ENCODE data around the gene JPH2.

The JPH2 gene

DNA sequence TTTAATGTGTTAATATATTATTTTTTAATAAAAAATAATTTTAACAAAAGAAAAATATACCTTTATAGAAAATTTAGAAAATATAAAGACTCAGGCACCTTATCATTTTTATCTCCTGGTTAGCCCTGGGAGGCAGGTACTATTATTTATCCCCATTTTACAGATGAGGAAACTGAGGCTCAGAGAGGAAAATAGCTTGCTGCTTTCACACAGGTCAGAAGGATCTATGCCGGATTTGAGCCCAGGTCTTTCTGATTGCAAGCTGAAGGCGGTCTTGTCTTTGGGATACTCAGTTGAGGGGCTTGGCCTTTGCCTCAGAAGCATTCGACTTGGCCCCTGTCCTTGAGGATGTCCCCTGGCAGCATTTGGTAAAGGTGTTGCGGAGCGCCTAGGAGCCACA lies 35.0 kb upstream of the JPH2 start:
- no peak overlapping the region for H3K9ac ChIP-seq (ENCODE audit: low read length)
- H3K9me3 ChIP-seq (ENCODE audit: control insufficient read depth, low read length), result no peaks in the 10 kb centered on the region
- H3K4me1 ChIP-seq (ENCODE audit: control insufficient read depth, insufficient read depth, low read length), result peaks cover 6% of the 10 kb centered on the region
- H3K4me3 ChIP-seq (ENCODE audit: low read length), result no peak overlapping the region
- H3K36me3 ChIP-seq (ENCODE audit: control insufficient read depth, insufficient read depth, low read length), result no peaks in the 10 kb centered on the region
- no peaks in the 10 kb centered on the region for H3K27me3 ChIP-seq (ENCODE audit: control insufficient read depth, insufficient read depth, low read length)

DNA sequence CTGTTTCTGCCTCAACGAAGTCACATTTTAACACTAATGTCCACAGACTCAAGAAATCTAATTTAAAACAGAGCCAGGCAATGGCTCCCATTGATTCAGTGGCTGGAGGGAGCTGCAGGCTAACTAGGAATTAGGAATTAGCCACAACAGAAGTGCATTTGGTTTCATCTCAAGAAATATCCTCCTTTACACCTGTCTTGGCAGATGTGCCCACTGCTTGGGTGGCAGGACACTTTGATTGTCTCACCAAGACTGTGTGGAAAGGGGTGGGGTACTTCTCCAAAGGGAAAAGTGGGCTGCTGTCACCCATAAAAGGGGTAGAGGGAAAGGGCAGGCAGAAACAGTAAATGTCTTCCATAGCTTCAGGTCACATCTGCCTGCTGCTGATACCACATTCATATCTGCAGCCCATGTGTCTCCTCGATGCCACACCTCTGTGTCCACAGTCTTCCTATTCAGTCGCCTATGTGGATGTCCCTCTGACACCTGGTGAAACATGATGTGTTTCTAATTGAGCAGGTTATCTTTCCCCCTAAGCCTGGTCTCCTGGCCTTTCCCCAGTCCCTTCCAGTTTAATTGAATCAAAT lies 34.5 kb upstream of the JPH2 start:
- H3K9me3 ChIP-seq (ENCODE audit: control insufficient read depth, low read length), result no peaks in the 10 kb centered on the region
- H3K9ac ChIP-seq (ENCODE audit: low read length), result no peak overlapping the region
- peaks cover 6% of the 10 kb centered on the region for H3K4me1 ChIP-seq (ENCODE audit: control insufficient read depth, insufficient read depth, low read length)
- no peak overlapping the region for H3K4me3 ChIP-seq (ENCODE audit: low read length)
- no peaks in the 10 kb centered on the region for H3K36me3 ChIP-seq (ENCODE audit: control insufficient read depth, insufficient read depth, low read length)
- H3K27me3 ChIP-seq (ENCODE audit: control insufficient read depth, insufficient read depth, low read length), result no peaks in the 10 kb centered on the region

DNA sequence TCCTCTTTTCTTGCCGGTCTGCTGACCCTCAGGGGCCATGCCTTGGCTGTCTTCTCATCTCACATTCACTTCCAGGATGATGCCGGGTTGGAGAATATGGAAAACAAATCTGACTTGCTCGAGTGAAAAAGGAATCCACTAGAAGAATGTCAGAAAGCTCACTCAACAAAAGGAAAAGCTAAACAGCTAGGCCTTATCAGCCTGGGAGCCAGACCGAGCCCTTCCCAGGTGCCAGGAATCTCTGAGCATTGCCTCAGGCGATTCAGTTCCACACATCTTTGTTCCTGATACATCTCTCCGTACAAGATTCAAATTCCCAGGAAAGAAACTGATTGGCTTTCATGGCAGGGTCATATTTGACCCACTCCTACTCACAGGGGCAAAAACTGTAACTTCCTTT lies 32.8 kb upstream of the JPH2 start:
- Histone ChIP-seq H3K4me1 (ENCODE audit: control insufficient read depth, insufficient read depth, low read length) (peaks cover 6% of the 10 kb centered on the region), H3K4me3 (ENCODE audit: low read length) (no peak overlapping the region), H3K9me3 (ENCODE audit: control insufficient read depth, low read length) (no peaks in the 10 kb centered on the region), H3K9ac (ENCODE audit: low read length) (no peak overlapping the region), H3K36me3 (ENCODE audit: control insufficient read depth, insufficient read depth, low read length) (no peaks in the 10 kb centered on the region), H3K27me3 (ENCODE audit: control insufficient read depth, insufficient read depth, low read length) (no peaks in the 10 kb centered on the region)

DNA sequence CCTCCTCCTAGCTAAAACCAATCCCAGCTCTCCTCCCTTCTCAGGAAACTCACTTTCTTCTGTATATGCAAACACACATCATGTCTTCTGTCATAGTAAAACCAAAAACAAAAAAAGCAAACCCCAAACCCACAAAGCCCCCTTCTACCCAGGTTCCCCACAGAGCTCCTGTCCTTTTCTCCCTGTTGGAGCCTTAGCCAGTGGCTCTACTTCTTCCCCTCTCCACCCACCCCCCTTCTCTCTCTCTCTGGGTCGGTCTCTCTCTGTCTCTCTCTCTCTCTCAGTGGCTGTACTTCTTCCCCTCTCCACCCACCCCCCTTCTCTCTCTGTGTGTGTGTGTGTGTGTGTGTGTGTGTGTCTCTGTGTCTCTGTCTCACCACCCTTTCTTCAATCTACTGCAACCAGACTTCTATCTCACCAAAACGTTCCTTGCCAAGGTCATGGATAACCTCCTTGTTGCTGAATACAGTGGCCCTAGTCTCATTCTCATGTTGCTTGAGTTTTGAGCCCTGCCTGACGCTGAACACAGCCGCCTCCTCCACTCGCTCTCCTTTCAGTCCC lies 32.3 kb upstream of the JPH2 start:
- Histone ChIP-seq H3K9me3 (ENCODE audit: control insufficient read depth, low read length) (no peaks in the 10 kb centered on the region), H3K9ac (ENCODE audit: low read length) (no peak overlapping the region), H3K4me3 (ENCODE audit: low read length) (no peak overlapping the region), H3K27me3 (ENCODE audit: control insufficient read depth, insufficient read depth, low read length) (no peaks in the 10 kb centered on the region), H3K4me1 (ENCODE audit: control insufficient read depth, insufficient read depth, low read length) (peaks cover 6% of the 10 kb centered on the region), H3K36me3 (ENCODE audit: control insufficient read depth, insufficient read depth, low read length) (no peaks in the 10 kb centered on the region)

DNA sequence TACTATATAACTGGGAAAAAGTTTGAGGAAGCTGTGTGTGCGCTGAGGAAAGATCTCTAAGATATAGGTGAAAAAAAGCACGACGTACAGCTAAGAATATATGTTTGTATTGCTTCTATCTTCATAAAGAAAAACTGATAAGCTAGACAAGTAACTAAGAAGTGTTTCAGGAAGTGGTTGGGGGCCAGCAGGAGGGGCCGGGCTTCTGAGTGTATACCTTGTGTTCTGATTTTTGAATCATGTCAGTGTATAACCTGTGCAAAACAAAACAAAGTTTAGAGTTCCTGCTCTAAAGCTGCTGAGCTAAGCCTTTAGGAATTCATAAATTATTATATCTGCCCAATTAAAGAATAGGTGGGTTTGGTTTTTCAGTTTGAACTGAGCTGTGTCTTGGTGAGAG lies 31.5 kb upstream of the JPH2 start:
- Histone ChIP-seq H3K36me3 (ENCODE audit: control insufficient read depth, insufficient read depth, low read length) (no peaks in the 10 kb centered on the region), H3K4me1 (ENCODE audit: control insufficient read depth, insufficient read depth, low read length) (peaks cover 6% of the 10 kb centered on the region), H3K27me3 (ENCODE audit: control insufficient read depth, insufficient read depth, low read length) (no peaks in the 10 kb centered on the region), H3K9ac (ENCODE audit: low read length) (no peak overlapping the region), H3K4me3 (ENCODE audit: low read length) (no peak overlapping the region), H3K9me3 (ENCODE audit: control insufficient read depth, low read length) (no peaks in the 10 kb centered on the region)

DNA sequence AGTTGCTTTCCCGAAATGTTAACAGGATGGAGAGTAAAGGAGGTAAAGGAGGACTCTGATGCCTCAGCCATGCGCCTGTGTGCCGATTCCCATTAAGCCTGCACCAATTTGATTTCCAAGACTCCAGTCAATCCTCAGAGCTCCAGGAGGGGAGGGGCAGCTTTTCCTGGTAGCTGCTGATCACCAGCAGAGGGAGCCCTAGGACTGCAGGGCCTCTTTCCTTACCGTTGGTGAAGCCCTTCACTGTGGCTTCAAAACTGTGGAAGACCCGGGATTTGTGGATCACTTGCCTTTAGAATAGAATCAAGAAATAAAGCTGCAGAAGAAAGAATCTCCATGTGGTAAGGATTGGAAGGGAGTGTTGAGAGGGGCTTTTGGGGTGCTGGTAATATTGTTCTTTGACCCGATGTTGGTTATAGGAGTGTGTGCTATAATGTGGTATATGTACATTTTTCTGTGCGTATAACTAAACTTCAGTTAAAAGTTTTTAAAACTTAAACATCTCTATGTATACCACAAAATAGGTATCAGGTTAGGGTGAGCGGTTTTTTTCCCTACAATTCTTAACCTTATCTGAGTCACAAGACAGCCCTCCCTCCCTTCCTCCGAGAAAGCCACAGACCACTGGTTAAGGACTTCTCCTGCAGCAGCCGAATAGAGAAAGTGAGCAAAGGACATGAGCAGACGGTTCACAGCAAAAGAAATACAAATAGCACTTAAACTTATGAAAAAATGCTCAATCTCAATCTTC lies 30.5 kb upstream of the JPH2 start:
- Histone ChIP-seq H3K9me3 (ENCODE audit: control insufficient read depth, low read length) (no peaks in the 10 kb centered on the region), H3K9ac (ENCODE audit: low read length) (no peak overlapping the region), H3K4me3 (ENCODE audit: low read length) (no peak overlapping the region), H3K4me1 (ENCODE audit: control insufficient read depth, insufficient read depth, low read length) (peaks cover 6% of the 10 kb centered on the region), H3K36me3 (ENCODE audit: control insufficient read depth, insufficient read depth, low read length) (no peaks in the 10 kb centered on the region), H3K27me3 (ENCODE audit: control insufficient read depth, insufficient read depth, low read length) (no peaks in the 10 kb centered on the region)

DNA sequence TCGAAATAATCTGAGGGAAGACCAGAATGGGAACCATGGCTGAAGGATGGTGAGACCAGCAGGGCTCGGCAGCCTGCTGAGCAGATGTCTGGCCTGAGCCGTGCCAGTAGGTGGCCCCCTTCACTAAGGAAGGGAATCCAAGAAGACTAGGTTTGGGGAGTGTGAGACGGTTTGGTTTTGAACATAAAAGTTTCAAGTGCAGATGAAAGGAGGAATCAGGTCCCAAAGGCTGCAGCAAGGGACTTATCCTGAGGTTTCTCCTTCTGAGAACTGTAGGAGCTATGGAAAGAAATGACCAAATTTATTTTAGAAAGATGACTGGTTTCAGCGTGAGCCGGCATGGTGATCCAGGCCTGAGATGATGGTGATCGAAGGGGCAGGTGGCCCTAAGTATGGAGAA lies 28.1 kb upstream of the JPH2 start:
- H3K36me3 ChIP-seq (ENCODE audit: control insufficient read depth, insufficient read depth, low read length), result no peaks in the 10 kb centered on the region
- H3K4me1 ChIP-seq (ENCODE audit: control insufficient read depth, insufficient read depth, low read length), result peaks cover 13% of the 10 kb centered on the region
- H3K9me3 ChIP-seq (ENCODE audit: control insufficient read depth, low read length), result no peaks in the 10 kb centered on the region
- no peaks in the 10 kb centered on the region for H3K27me3 ChIP-seq (ENCODE audit: control insufficient read depth, insufficient read depth, low read length)
- no peak overlapping the region for H3K4me3 ChIP-seq (ENCODE audit: low read length)
- H3K9ac ChIP-seq (ENCODE audit: low read length), result no peak overlapping the region

DNA sequence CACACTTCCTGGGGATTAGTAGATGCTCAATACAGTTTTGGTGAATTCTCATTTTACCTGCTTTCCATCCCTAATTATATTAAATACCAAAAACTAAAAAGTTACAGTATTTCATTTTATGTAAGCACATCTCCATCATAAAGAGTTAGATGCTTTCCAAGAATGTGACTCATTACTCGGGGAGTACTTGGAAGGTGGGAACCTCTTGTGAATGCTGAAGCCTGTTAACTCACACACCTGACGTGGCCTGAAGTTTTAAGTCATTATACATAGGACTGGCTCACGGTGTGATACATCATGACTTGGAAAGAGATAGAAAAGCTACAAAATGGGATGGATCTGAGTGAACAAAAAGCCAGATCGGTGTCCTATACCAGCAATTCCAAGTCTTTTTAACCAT lies 25.8 kb upstream of the JPH2 start:
- H3K36me3 ChIP-seq (ENCODE audit: control insufficient read depth, insufficient read depth, low read length), result no peaks in the 10 kb centered on the region
- H3K9ac ChIP-seq (ENCODE audit: low read length), result no peak overlapping the region
- H3K9me3 ChIP-seq (ENCODE audit: control insufficient read depth, low read length), result no peaks in the 10 kb centered on the region
- no peaks in the 10 kb centered on the region for H3K27me3 ChIP-seq (ENCODE audit: control insufficient read depth, insufficient read depth, low read length)
- peaks cover 14% of the 10 kb centered on the region for H3K4me1 ChIP-seq (ENCODE audit: control insufficient read depth, insufficient read depth, low read length)
- no peak overlapping the region for H3K4me3 ChIP-seq (ENCODE audit: low read length)

DNA sequence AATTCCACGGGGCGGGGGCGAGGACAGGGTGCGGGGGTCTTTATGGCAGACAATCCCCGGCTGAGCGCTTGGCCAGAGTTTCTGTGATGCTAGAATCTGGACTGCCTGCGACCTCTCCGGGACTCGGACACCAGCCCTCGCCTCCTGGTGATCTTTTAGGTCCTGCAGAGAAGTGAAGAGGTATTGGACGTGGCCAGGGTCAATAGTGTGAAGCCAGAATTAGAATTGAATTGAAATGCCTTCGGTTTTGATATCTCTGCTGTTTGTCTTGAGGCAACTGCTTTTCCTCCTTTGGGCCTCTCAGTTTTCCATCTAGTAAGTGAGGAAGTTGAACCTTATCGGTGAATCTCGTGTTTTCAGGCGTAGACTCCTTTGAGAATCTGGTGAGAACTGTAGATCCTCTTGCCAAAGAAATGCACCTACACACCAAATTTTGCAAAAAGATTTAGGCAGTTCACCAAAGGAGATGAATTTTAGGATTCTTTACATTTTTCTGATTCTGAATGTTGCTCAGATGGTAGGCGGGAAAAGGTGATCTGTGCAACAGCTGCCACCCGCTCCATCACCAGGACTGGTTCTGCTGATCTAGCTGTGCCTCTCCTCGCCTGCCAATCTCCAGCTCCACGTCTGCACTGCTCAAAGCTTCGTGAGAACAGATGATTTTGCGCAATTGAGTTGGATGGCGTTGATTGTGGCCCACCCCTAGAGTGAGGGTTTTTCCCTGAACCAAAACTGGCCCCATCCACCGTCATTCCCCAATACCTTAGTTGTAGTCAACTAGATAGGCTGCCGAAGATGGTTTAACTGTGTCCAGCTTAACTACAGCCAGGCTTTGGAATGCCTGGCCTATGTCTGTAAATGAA lies 24.4 kb upstream of the JPH2 start:
- H3K4me3 ChIP-seq (ENCODE audit: low read length), result peak overlapping the region; percentile 32
- H3K4me1 ChIP-seq (ENCODE audit: control insufficient read depth, insufficient read depth, low read length), result peaks cover 12% of the 10 kb centered on the region
- H3K9ac ChIP-seq (ENCODE audit: low read length), result peak overlapping the region; percentile 96
- no peaks in the 10 kb centered on the region for H3K36me3 ChIP-seq (ENCODE audit: control insufficient read depth, insufficient read depth, low read length)
- H3K9me3 ChIP-seq (ENCODE audit: control insufficient read depth, low read length), result no peaks in the 10 kb centered on the region
- H3K27me3 ChIP-seq (ENCODE audit: control insufficient read depth, insufficient read depth, low read length), result no peaks in the 10 kb centered on the region

DNA sequence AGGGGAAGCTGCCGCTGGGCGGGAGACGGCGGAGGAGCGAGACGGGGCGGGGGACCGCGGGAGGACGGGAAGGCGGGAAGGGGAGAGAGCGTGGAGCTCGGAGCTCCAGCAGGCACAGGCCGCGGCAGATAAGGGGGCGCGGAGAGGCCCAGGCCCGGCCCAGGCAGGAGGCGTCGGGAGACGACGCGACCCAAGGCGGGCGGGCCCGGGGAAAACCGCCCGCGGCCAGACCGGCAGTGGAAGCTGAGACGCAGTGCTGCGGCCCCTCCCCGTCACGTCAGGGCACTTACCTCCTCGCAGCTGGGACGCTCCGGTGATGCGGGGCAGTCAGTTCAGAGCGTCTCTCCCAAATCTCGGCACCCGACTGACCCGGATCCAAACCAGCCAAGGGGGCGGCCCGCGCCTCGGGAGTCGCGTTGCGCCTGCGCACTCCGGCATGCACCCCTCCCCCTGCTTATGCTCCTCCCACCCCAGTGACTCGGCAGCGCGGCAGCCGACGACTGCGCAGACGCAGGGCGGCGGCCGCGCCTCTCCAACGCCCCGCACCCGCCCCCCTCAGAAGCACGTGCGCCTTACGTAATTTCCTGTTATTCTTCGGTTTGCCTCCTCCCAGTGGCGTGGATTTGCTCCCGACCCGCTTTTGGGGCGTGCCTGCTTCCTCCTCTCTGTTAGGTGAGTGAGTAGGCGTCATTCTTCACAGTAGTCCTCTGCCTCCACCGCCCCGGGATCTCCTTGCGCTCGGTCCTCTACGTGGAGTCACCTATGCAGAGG lies 23.6 kb upstream of the JPH2 start, which contains the start of gene OSER1:
TSS of gene OSER1 (minus strand) at position 366 of the 771 bp plus-strand sequence. CDS start 3,814 bp downstream, outside the sequence.
- Histone ChIP-seq H3K36me3 (ENCODE audit: control insufficient read depth, insufficient read depth, low read length) (no peaks in the 10 kb centered on the region), H3K4me3 (ENCODE audit: low read length) (peak within 1 kb of the TSS; percentile 80), H3K9me3 (ENCODE audit: control insufficient read depth, low read length) (no peaks in the 10 kb centered on the region), H3K27me3 (ENCODE audit: control insufficient read depth, insufficient read depth, low read length) (no peaks in the 10 kb centered on the region), H3K9ac (ENCODE audit: low read length) (peak within 1 kb of the TSS; percentile 96), H3K4me1 (ENCODE audit: control insufficient read depth, insufficient read depth, low read length) (peaks cover 12% of the 10 kb centered on the region)

DNA sequence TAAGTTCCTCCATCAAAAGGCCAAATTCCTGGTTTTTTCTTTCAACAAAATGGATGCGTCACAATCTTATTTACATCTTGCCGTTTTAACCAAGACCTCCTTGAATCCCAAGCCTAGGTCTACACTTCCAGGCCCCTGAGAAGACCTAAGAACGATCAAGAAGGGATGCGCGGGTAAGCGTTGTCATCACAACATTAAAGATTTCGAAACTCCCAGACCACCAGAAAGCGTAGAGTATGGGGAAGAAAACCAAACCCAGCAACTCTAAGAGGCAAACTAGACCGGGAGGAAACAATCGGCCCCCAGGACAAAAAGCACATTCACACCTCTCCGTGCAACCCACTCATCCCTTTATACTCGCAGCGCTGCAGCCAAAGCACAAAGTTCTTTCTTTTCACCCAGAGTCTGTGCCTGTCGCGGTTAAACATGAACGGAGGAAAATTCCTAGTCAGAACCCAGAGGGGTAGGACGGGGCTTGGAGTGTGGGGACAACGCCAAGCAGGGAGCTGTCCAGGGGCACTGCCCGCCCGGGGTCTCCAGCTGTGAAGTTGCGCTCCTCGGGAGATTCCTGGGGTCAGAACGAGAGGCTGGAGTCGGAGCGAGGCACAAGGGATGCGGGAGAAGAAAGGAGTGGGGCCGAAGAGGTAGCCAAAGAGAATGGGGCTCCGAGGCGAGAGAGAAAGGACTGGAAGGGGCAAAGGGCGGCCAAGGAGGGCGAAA lies 22.9 kb upstream of the JPH2 start:
- peaks cover 19% of the 10 kb centered on the region for H3K4me1 ChIP-seq (ENCODE audit: control insufficient read depth, insufficient read depth, low read length)
- no peaks in the 10 kb centered on the region for H3K27me3 ChIP-seq (ENCODE audit: control insufficient read depth, insufficient read depth, low read length)
- peak overlapping the region; percentile 96 for H3K9ac ChIP-seq (ENCODE audit: low read length)
- H3K9me3 ChIP-seq (ENCODE audit: control insufficient read depth, low read length), result no peaks in the 10 kb centered on the region
- no peaks in the 10 kb centered on the region for H3K36me3 ChIP-seq (ENCODE audit: control insufficient read depth, insufficient read depth, low read length)
- H3K4me3 ChIP-seq (ENCODE audit: low read length), result peak overlapping the region; percentile 80

All from mucosa of stomach (tissue), 1 donor.